ENCODE data around the gene PTGER4.

- TF ChIP-seq CTCF (IDR thresholded peaks at IDR 0.05) (no peak), POLR2AphosphoS5 (IDR thresholded peaks at IDR 0.05) (no peak), POLR2A (IDR thresholded peaks at IDR 0.05; ENCODE audit: low read depth) (no peak)
These were observed 55.3 kb downstream of the PTGER4 start for GRCh38 chr5:40734986-40735385.
